Thymus (tissue), 11 donors: ENCODE measurements around the gene RTP1. TPM values are rescaled to one million over a fixed set of nuclear protein-coding genes. Genes with fewer than 3 reads are reported as not detected.

Experiments
- DNase-seq, 9 donors: peaks; one replicate each; pipeline ENCODE4 v3.0.0-alpha.2; 2013; ENCODE audit warnings: low spot score in 9 of 9, low read depth in 6 of 9, missing footprints in 1 of 9
- H3K27ac ChIP-seq, 2 donors: one replicate each; pipeline ENCODE4 v1.5.1; 2013; ENCODE audit warnings: control low read depth in 1 of 2, low read depth in 1 of 2, low read length in 1 of 2, mild to moderate bottlenecking in 1 of 2, moderate library complexity in 1 of 2
- H3K27me3 ChIP-seq, 2 donors: one replicate each; pipeline ENCODE4 v1.5.1; 2013; ENCODE audit warnings: low read length in 1 of 2; ENCODE audit not compliant: control insufficient read depth in 2 of 2, insufficient read depth in 1 of 2
- H3K36me3 ChIP-seq, 2 donors: one replicate each; pipeline ENCODE4 v1.5.1; 2013; ENCODE audit warnings: low read length in 1 of 2, mild to moderate bottlenecking in 1 of 2, moderate library complexity in 1 of 2; ENCODE audit not compliant: control insufficient read depth in 2 of 2, insufficient read depth in 2 of 2
- H3K4me1 ChIP-seq, 2 donors: one replicate each; pipeline ENCODE4 v1.5.1; 2013; ENCODE audit warnings: low read length in 2 of 2; ENCODE audit not compliant: control insufficient read depth in 2 of 2, insufficient read depth in 2 of 2
- H3K4me3 ChIP-seq, 2 donors: one replicate each; pipeline ENCODE4 v1.5.1; 2013; ENCODE audit warnings: low read length in 2 of 2, control low read depth in 1 of 2, mild to moderate bottlenecking in 1 of 2
- H3K9me3 ChIP-seq, 2 donors: one replicate each; pipeline ENCODE4 v1.5.1; 2013; ENCODE audit warnings: low read length in 1 of 2, mild to moderate bottlenecking in 1 of 2; ENCODE audit not compliant: control insufficient read depth in 2 of 2, insufficient read depth in 1 of 2
- WGBS: extraction: QIAGEN DNeasy Blood & Tissue Kit; methylation state at CpG from one replicate; pipeline ENCODE4 v1.1.7; 2013; 5-methylcytosine and 5-hydroxymethylcytosine counted together
- polyA plus RNA-seq: library from polyadenylated mRNA; stranded (reverse); fragments of 200-250 nt; gene quantifications from one replicate; pipeline ENCODE4 v1.2.3, GENCODE V29; 2013
- total RNA-seq: library from RNA; stranded (reverse); fragments of 120-200 nt; gene quantifications from one replicate; pipeline ENCODE4 v1.2.4, GENCODE V29; 2013
- donor health status: healthy.

The RTP1 gene
- total and polyA plus RNA-seq, 2 donors = 0.02 to 0.05 TPM

GRCh38 chr3:187209491-187209890 is 12.2 kb downstream of the RTP1 start:
- Histone ChIP-seq H3K4me1 (no peaks in the 10 kb centered on the region), H3K4me3 (no peak overlapping the region), H3K27ac (no peak overlapping the region), H3K36me3 (no peaks in the 10 kb centered on the region), H3K27me3 (peaks cover 0 to 2% of the 10 kb centered on the region in 2 donors), H3K9me3 (no peaks in the 10 kb centered on the region)
- no peak for DNase-seq

- H3K27me3 ChIP-seq = peaks cover 0 to 2% of the 10 kb centered on the region in 2 donors
- no peaks in the 10 kb centered on the region for H3K4me1 ChIP-seq
- DNase-seq = no peak
- no peak overlapping the region for H3K4me3 ChIP-seq
- no peak overlapping the region for H3K27ac ChIP-seq
- 81% methylated on average over 1 of the region's 1 CpG for WGBS
- no peaks in the 10 kb centered on the region for H3K9me3 ChIP-seq
- H3K36me3 ChIP-seq = no peaks in the 10 kb centered on the region
Measured at GRCh38 chr3:187210091-187210490, 12.8 kb downstream of the RTP1 start.

GRCh38 chr3:187210545-187211327 is 13.4 kb downstream of the RTP1 start:
- Histone ChIP-seq H3K4me1 (no peaks in the 10 kb centered on the region), H3K4me3 (no peak overlapping the region), H3K27ac (no peak overlapping the region), H3K9me3 (no peaks in the 10 kb centered on the region), H3K27me3 (peaks cover 0 to 2% of the 10 kb centered on the region in 2 donors), H3K36me3 (no peaks in the 10 kb centered on the region)
- WGBS = 93% methylated on average over 6 of the region's 6 CpGs
- no peak for DNase-seq

- H3K27ac ChIP-seq = no peak overlapping the region
- H3K36me3 ChIP-seq = no peaks in the 10 kb centered on the region
- DNase-seq = no peak
- peaks cover 0 to 2% of the 10 kb centered on the region in 2 donors for H3K27me3 ChIP-seq
- H3K4me1 ChIP-seq = no peaks in the 10 kb centered on the region
- 94% methylated on average over 3 of the region's 3 CpGs for WGBS
- H3K9me3 ChIP-seq = no peaks in the 10 kb centered on the region
- no peak overlapping the region for H3K4me3 ChIP-seq
Measured at GRCh38 chr3:187211532-187212195, 14.4 kb downstream of the RTP1 start.

GRCh38 chr3:187212196-187212545 is 14.9 kb downstream of the RTP1 start:
- H3K27ac ChIP-seq = no peak overlapping the region
- no peaks in the 10 kb centered on the region for H3K9me3 ChIP-seq
- H3K36me3 ChIP-seq = no peaks in the 10 kb centered on the region
- no peak overlapping the region for H3K4me3 ChIP-seq
- H3K4me1 ChIP-seq = no peaks in the 10 kb centered on the region
- DNase-seq = no peak
- no peaks in the 10 kb centered on the region for H3K27me3 ChIP-seq
- 91% methylated on average over 3 of the region's 3 CpGs for WGBS

GRCh38 chr3:187212705-187213104 is 15.4 kb downstream of the RTP1 start:
- Histone ChIP-seq H3K4me3 (no peak overlapping the region), H3K36me3 (no peaks in the 10 kb centered on the region), H3K27ac (no peak overlapping the region), H3K27me3 (no peaks in the 10 kb centered on the region), H3K9me3 (no peaks in the 10 kb centered on the region), H3K4me1 (no peaks in the 10 kb centered on the region)
- WGBS = 91% methylated on average over 4 of the region's 4 CpGs
- DNase-seq = no peak

- no peak overlapping the region for H3K4me3 ChIP-seq
- no peaks in the 10 kb centered on the region for H3K27me3 ChIP-seq
- no peak for DNase-seq
- no peak overlapping the region for H3K27ac ChIP-seq
- no peaks in the 10 kb centered on the region for H3K4me1 ChIP-seq
- H3K36me3 ChIP-seq = no peaks in the 10 kb centered on the region
- WGBS = 93% methylated on average over 1 of the region's 1 CpG
- no peaks in the 10 kb centered on the region for H3K9me3 ChIP-seq
Measured at GRCh38 chr3:187213616-187214015, 16.3 kb downstream of the RTP1 start.

- no peaks in the 10 kb centered on the region for H3K27me3 ChIP-seq
- no peak overlapping the region for H3K27ac ChIP-seq
- H3K4me3 ChIP-seq = no peak overlapping the region
- WGBS = 96% methylated on average over 5 of the region's 5 CpGs
- no peaks in the 10 kb centered on the region for H3K4me1 ChIP-seq
- no peaks in the 10 kb centered on the region for H3K9me3 ChIP-seq
- no peak for DNase-seq
- no peaks in the 10 kb centered on the region for H3K36me3 ChIP-seq
Measured at GRCh38 chr3:187215460-187215859, 18.2 kb downstream of the RTP1 start.

- no peak overlapping the region for H3K4me3 ChIP-seq
- no peaks in the 10 kb centered on the region for H3K36me3 ChIP-seq
- H3K27me3 ChIP-seq = peaks cover 0 to 2% of the 10 kb centered on the region in 2 donors
- no peak overlapping the region for H3K27ac ChIP-seq
- H3K4me1 ChIP-seq = no peaks in the 10 kb centered on the region
- DNase-seq = no peak
- 93% methylated on average over 4 of the region's 4 CpGs for WGBS
- H3K9me3 ChIP-seq = no peaks in the 10 kb centered on the region
Measured at GRCh38 chr3:187222801-187223200, 25.5 kb downstream of the RTP1 start.
